GM12872 (cell line): ENCODE results near the gene MRPL12.

Experiments
- CTCF ChIP-seq: IDR thresholded peaks from 3 replicates; pipeline ENCODE4 v1.5.1; 2011; ENCODE audit warnings: low read depth, mild to moderate bottlenecking, low read length, moderate library complexity; ENCODE audit not compliant: insufficient read depth

MRPL12 gene

DNA sequence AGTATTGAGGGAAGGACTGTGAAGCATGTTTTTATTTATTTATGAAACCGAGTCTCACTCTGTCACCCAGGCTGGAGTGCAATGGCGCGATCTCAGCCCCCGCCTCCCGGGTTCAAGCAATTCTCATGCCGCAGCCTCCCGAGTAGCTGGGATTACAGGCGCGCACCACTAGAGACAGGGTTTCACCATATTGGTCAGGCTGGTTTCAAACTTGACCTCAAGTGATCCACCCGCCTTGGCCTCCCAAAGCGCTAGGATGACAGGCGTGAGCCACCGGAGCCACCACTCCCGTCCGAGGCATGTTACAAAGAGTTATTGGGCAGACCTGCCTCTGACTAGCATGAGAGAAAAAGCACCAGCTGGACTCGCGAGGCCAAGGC is 3.1 kb downstream of the MRPL12 start:
- no peak for TF ChIP-seq CTCF

DNA sequence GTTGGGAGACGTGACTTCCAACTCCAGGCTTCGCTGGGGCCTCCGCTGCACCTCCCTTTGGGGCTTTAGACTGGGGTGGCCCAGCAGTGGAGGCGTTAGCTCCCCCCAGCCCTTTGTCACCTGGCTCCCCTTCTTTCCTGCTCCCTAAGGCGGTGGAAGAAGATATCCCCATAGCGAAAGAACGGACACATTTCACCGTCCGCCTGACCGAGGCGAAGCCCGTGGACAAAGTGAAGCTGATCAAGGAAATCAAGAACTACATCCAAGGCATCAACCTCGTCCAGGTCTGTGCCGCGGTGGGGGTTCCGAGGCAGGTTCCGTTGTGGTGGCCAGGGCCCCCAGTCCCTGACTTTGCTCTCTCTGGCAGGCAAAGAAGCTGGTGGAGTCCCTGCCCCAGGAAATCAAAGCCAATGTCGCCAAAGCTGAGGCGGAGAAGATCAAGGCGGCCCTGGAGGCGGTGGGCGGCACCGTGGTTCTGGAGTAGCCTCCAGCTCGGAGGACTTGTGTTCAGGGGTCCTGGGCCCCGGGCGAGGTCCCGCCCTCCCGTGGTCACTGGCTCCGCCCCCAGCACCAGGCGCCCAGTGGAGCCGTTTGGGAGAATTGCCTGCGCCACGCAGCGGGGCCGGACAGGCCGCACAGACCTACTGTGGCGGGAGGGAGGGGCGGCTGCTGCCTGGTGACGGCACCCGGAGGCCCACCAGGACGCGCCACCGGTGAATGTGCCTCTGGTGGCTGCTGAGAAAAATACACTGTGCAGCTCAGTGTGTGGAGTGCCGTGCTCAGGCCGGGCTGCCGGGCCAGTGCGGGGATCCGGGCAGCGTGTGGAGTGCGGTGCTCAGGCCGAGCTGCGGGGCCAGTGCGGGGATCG is 3.8 kb downstream of the MRPL12 start:
- TF ChIP-seq CTCF = no peak; the same call in 2 of the 3 replicates

- no peak for TF ChIP-seq CTCF
Measured at GRCh38 chr17:81707725-81708646, 4.8 kb downstream of the MRPL12 start.

DNA sequence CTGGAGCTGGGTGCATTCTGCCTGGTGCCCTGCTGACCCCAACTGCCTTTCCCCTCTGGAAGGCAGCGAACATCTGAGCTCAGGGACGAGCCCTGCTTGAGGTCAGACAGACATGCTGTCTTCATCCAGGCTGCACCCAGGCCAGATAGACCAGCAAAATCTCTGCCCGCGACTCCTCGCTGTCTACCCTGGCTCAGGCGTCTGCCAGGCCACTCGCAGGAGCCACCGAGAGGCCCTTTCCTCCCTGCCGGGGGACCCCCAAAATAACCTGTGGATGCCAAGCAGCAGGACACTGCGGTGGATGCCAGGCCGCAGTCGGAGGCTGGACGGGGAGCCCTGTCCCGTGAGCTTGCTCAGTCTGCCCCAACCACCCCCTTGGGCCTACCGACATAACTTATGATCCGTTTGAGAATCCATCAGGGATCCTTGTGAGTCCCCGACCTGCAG is 5.6 kb downstream of the MRPL12 start:
- no peak for TF ChIP-seq CTCF

- TF ChIP-seq CTCF = no peak
Measured at GRCh38 chr17:81710514-81711308, 7.5 kb downstream of the MRPL12 start.

GRCh38 chr17:81711814-81712467 is 8.8 kb downstream of the MRPL12 start, which contains the start of gene SLC25A10:
SLC25A10 (plus strand) TSS chr17:81712284; CDS start chr17:81712427, 143 bp downstream.
- TF ChIP-seq CTCF = no peak
